NT2/D1 (cell line): Measurements from ENCODE around the gene GPR39.
A peak's percentile ranks its signal among the peaks of the same experiment; 100 is the strongest.

Experiments
- DNase-seq: peaks from one replicate; pipeline ENCODE4 v3.0.0-alpha.2; 2011; ENCODE audit warnings: low read depth, low spot score
- H3K27me3 ChIP-seq: 2 replicates; pipeline ENCODE4 v1.6.0; 2011; ENCODE audit warnings: mild to moderate bottlenecking; ENCODE audit not compliant: insufficient read length, insufficient read depth
- H3K36me3 ChIP-seq: 2 replicates; pipeline ENCODE4 v1.6.1; 2011; ENCODE audit warnings: mild to moderate bottlenecking, low read length, mixed read lengths; ENCODE audit not compliant: insufficient read depth, insufficient read length
- H3K4me1 ChIP-seq: 2 replicates; pipeline ENCODE4 v1.5.1; 2011; ENCODE audit not compliant: insufficient read depth, insufficient read length
- H3K4me3 ChIP-seq: 2 replicates; pipeline ENCODE4 v1.5.1; 2011; ENCODE audit warnings: low read depth; ENCODE audit not compliant: insufficient read length
- H3K9ac ChIP-seq: 2 replicates; pipeline ENCODE4 v1.6.0; 2011; ENCODE audit warnings: low read depth; ENCODE audit not compliant: insufficient read length
- H3K9me3 ChIP-seq: 2 replicates; pipeline ENCODE4 v1.5.1; 2011; ENCODE audit warnings: mild to moderate bottlenecking, low read length; ENCODE audit not compliant: insufficient read depth
- SUZ12 ChIP-seq: IDR thresholded peaks from 2 replicates; pipeline ENCODE4 v1.6.1; 2011; ENCODE audit not compliant: insufficient read length, insufficient read depth; ENCODE audit errors: extremely low read depth
- YY1 ChIP-seq: IDR thresholded peaks from 2 replicates; pipeline ENCODE4 v1.6.1; 2011; ENCODE audit not compliant: insufficient read length, insufficient read depth
- ZNF274 ChIP-seq: IDR thresholded peaks from 2 replicates; pipeline ENCODE4 v1.6.1; 2011; ENCODE audit warnings: mild to moderate bottlenecking, low read depth, low read length

Gene GPR39

DNA sequence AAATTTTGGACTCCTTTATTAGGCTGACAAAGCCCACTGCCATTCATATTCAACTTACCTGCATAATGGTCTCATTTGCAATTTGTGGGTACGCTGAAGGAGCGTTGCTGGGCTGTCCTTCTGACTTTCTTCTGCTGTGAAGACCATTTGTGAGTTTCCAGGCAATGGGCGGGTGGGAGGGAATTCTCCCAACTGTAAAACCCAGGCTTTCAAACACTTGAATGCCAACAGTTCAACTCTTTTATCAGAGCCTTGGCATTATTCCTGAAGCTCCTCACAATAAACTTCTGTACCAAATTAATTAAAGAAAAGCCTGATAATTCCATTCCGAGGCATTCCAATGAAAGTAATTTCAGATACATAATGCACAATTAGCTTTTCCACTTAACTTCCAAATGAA is 35.2 kb upstream of the GPR39 start:
- H3K9me3 ChIP-seq, result peaks cover 17% of the 10 kb centered on the region
- no peak overlapping the region for H3K4me3 ChIP-seq
- no peak for DNase-seq
- no peak overlapping the region for H3K9ac ChIP-seq
- H3K4me1 ChIP-seq, result no peaks in the 10 kb centered on the region
- no peaks in the 10 kb centered on the region for H3K36me3 ChIP-seq
- TF ChIP-seq SUZ12 (no peak), ZNF274 (no peak), YY1 (no peak)
- no peaks in the 10 kb centered on the region for H3K27me3 ChIP-seq

DNA sequence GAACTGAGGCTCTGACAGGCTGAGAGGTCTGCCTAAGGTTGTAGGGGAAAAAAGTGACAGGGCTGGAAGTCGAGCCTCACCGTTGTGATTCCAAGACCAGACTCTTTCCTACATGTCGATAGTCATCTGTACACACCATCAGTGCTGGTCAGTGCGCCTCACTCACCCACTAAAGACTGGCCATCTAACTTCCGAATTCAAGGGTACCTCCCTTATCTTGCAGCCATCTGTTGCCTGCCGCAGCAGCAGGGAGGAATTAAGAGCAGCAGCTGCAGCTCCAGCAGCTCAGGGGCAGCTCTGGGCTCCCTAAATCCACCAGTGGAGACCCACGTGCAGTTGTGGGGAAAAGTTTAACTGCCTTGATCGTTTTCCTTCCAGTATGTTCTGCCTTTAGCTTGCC is 32.6 kb upstream of the GPR39 start:
- Histone ChIP-seq H3K27me3 (no peaks in the 10 kb centered on the region), H3K36me3 (no peaks in the 10 kb centered on the region), H3K4me1 (no peaks in the 10 kb centered on the region), H3K4me3 (no peak overlapping the region), H3K9me3 (peaks cover 17% of the 10 kb centered on the region), H3K9ac (no peak overlapping the region)
- DNase-seq, result no peak
- no peak for TF ChIP-seq YY1

DNA sequence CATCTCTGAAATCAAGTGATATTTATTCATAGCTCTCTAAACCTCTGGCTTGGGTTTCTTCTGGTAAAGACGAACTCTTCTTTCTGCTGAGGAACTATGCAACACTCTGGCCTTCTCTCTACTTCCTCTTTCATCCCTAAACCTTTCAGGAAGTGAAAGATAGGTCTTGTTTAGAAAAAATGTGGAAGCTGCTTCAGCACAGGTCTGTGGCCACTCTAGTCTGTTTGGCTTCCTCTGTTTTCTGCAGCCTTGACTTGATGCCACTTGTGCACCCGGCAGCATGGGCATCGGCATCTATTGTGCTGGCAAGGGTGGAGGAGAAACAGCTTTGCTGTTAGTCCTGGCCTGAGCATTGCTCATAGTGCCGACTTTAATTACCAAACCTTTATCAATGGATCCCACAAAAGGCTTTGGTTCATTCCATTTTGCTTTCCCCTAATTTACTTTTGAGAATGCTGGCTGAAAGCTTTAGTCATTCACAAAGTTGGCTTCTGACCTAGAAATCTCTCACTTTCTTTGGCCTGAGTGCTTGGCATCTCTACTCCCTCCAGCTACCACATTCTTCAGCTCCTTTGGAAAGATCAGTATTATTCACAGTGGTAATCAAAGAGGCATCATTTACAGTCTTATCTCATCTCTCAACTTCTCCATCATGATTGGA is 32.0 kb upstream of the GPR39 start:
- Histone ChIP-seq H3K36me3 (no peaks in the 10 kb centered on the region), H3K9me3 (peaks cover 14% of the 10 kb centered on the region), H3K27me3 (peaks cover under 1% of the 10 kb centered on the region), H3K4me1 (no peaks in the 10 kb centered on the region), H3K4me3 (no peak overlapping the region), H3K9ac (no peak overlapping the region)
- no peak for DNase-seq
- no peak for TF ChIP-seq ZNF274
- TF ChIP-seq SUZ12, result no peak
- TF ChIP-seq YY1, result no peak

DNA sequence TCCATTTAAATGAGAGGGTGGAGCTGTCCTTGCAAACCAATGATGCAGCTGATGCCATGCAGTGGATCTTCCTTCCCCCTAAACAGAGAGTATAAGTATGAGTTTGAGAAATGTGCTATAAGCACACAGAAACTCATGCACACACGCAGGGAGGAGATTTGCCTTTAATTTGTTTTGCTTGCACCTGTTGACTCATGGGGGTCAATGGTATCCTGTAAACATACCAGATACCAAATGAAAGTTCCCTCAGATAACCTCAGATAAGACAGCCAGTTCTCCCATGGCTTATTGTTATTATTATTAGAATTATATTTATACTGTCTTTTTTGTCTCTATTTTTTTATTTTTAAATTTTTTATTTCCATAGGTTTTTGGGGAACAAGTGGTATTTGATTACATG is 29.5 kb upstream of the GPR39 start:
- DNase-seq, result no peak
- H3K9ac ChIP-seq, result no peak overlapping the region
- H3K9me3 ChIP-seq, result no peaks in the 10 kb centered on the region
- H3K4me3 ChIP-seq, result no peak overlapping the region
- TF ChIP-seq ZNF274 (no peak), YY1 (no peak), SUZ12 (no peak)
- peaks cover 17% of the 10 kb centered on the region for H3K27me3 ChIP-seq
- no peaks in the 10 kb centered on the region for H3K4me1 ChIP-seq
- H3K36me3 ChIP-seq, result no peaks in the 10 kb centered on the region

DNA sequence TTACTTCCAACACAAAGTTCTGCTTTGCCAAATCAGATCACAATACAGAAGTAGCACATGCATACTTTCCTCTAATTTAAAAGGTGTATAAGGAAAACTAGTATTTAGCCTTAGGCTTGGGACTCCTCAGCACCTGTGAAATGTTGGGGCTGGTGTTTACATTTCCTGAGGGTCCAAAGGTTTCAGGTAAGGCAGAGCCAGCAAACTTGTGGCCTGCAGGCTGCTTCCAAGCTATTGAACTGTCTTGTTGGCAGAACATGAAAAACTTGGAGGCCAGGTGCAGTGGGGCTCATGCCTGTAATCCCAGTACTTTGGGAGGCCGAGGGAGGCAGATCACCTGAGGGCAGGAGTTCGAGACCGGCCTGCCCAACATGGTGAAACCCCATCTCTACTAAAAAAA is 26.5 kb upstream of the GPR39 start:
- Histone ChIP-seq H3K36me3 (no peaks in the 10 kb centered on the region), H3K4me3 (no peak overlapping the region), H3K9me3 (no peaks in the 10 kb centered on the region), H3K27me3 (peaks cover 27% of the 10 kb centered on the region), H3K9ac (no peak overlapping the region), H3K4me1 (no peaks in the 10 kb centered on the region)
- no peak for DNase-seq
- TF ChIP-seq SUZ12, result no peak
- TF ChIP-seq YY1, result no peak
- TF ChIP-seq ZNF274, result no peak

DNA sequence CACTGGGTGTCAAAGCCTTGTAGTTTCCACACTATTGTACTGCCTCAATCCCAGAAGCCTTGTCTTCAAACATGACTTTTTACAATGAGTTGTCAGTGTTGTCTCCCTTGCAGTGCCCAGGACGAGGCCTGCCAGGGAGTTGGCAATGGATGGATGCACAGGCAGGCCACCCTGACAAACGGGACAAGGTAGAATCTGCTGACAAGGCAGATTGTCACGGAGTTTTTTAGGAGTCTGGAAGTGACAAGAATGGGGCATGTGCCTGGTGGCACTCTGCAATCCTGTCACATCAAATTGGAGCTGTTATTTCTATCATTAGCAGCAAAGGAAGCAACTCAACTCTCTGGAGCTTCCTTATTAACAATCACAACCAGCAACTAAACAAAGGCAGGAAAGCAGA is 25.2 kb upstream of the GPR39 start:
- H3K9me3 ChIP-seq, result no peaks in the 10 kb centered on the region
- no peak overlapping the region for H3K4me3 ChIP-seq
- no peaks in the 10 kb centered on the region for H3K4me1 ChIP-seq
- peaks cover 27% of the 10 kb centered on the region for H3K27me3 ChIP-seq
- H3K36me3 ChIP-seq, result no peaks in the 10 kb centered on the region
- no peak for DNase-seq
- TF ChIP-seq SUZ12, result no peak
- no peak for TF ChIP-seq ZNF274
- TF ChIP-seq YY1, result no peak
- no peak overlapping the region for H3K9ac ChIP-seq

DNA sequence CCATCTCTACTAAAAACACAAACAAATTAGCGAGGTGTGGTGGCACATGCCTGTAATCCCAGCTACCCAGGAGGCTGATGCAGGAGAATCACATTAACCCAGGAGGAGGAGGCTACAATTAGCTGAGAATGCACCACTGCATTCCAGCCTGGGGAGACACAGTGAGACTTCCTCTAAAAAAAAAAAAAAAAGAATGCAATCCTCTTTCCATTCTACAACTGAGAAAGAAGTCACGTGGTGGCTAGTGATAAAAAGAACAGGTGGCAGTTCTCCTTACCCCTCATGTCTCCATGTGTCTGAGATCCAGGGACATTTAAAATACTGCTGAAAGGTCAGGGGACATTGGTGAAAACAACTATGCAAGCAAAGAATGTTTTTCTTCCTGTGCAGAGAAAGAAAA is 24.4 kb upstream of the GPR39 start:
- Histone ChIP-seq H3K9ac (no peak overlapping the region), H3K4me3 (no peak overlapping the region), H3K36me3 (no peaks in the 10 kb centered on the region), H3K27me3 (peaks cover 27% of the 10 kb centered on the region), H3K4me1 (no peaks in the 10 kb centered on the region), H3K9me3 (no peaks in the 10 kb centered on the region)
- no peak for TF ChIP-seq ZNF274
- TF ChIP-seq SUZ12, result no peak
- no peak for TF ChIP-seq YY1
- DNase-seq, result peak; percentile 76
